Adrenal gland (tissue), 19 donors: ENCODE results near the gene ELF2. TPM values are rescaled to one million over a fixed set of nuclear protein-coding genes. Genes with fewer than 3 reads are reported as not detected.

Source experiments
- DNase-seq, 7 donors: peaks; one replicate each; pipeline ENCODE4 v3.0.0-alpha.2; 2019 to 2020
- H3K27ac ChIP-seq, 5 donors: fragments of 200-600 bp; sonication (generic) in 4 of 5; 1 replicate in 3 of 5; 2 replicates in 2 of 5; pipeline versions ENCODE4 v1.5.1 to v1.8.0; 2016 to 2020; ENCODE audit warnings: mild to moderate bottlenecking in 1 of 5
- H3K27me3 ChIP-seq: fragments of 200-600 bp; 2 replicates; pipeline ENCODE4 v1.8.0; 2021
- H3K36me3 ChIP-seq, 2 donors: fragments of 200-600 bp; replicated peaks in 1 of 2; 1 replicate in 1 of 2; 2 replicates in 1 of 2; pipeline versions ENCODE4 v1.5.1 to v1.8.0; 2018 to 2022
- H3K4me1 ChIP-seq, 2 donors: fragments of 200-600 bp; replicated peaks in 1 of 2; 1 replicate in 1 of 2; 2 replicates in 1 of 2; pipeline versions ENCODE4 v1.5.1 to v1.8.0; 2018 to 2021
- H3K4me3 ChIP-seq, 4 donors: fragments of 200-600 bp; sonication (generic) in 3 of 4; one replicate each; pipeline ENCODE4 v1.5.1; 2016 to 2018
- H3K9me3 ChIP-seq, 3 donors: fragments of 200-600 bp; sonication (generic) in 1 of 3; replicated peaks in 1 of 3; 1 replicate in 2 of 3; 2 replicates in 1 of 3; pipeline versions ENCODE4 v1.5.1 to v1.8.0; 2016 to 2021
- POLR2A ChIP-seq, 2 donors: fragments of 450-650 bp; IDR thresholded peaks; one replicate each; pipeline ENCODE4 v1.6.1; 2017; ENCODE audit warnings: antibody characterized with exemption in 2 of 2, mild to moderate bottlenecking in 2 of 2, moderate library complexity in 1 of 2
- WGBS, 4 donors: extraction: QIAGEN DNeasy Blood & Tissue Kit in 2 of 4; methylation state at CpG; one replicate each; pipeline versions ENCODE4 v1.1.5 to v1.1.7; 2013 to 2017; 5-methylcytosine and 5-hydroxymethylcytosine counted together
- intact Hi-C, 2 donors: fragments of 100-400 bp; cut with DNase I; formaldehyde crosslinking; loops; one replicate each; pipeline versions ENCODE4 v1.14.1 to v1.15.0; 2022 to 2023
- long read RNA-seq, 10 donors: library from polyadenylated mRNA in 3 of 10; unstranded in 2 of 10; stranded (forward) in 1 of 10; transcript quantifications; one replicate each; pipeline ENCODE4 v2.0.0 and lab custom pipeline, GENCODE V29; 2021 to 2026
- polyA plus RNA-seq, 3 donors: library from polyadenylated mRNA; stranded (reverse); fragments of 200-250 nt in 2 of 3; fragments of 350-450 nt in 1 of 3; fragmentation: Illumina TruSeq in 1 of 3; extraction: RNeasy Lipid Tissue Mini Kit (QIAGEN cat#74804) in 1 of 3; gene quantifications; one replicate each; pipeline ENCODE4 v1.2.3, GENCODE V29; 2013 to 2014
- total RNA-seq, 9 donors: library from RNA; depleted of rRNA in 4 of 9; stranded (reverse); fragments of >200 nt in 4 of 9; fragments of 120-200 nt in 1 of 9; fragmentation: NEBNext Ultra II Directional in 1 of 9; extraction: Animal tissue kit (Norgen Biotek cat#: 25700) in 1 of 9; gene quantifications; one replicate each; pipeline versions ENCODE4 v1.1.0 to v1.2.4, GENCODE V29; 2013 to 2023
- TF ChIP-seq, protein P1 (sequence below), 6 experiments: fragments of 450-650 bp in 4 of 6; fragments of 200-600 bp in 2 of 6; sonication (generic) in 1 of 6; IDR thresholded peaks; 1 replicate in 5 of 6; 2 replicates in 1 of 6; pipeline versions ENCODE4 v1.5.1 to v1.8.0; 2016 to 2021; ENCODE audit warnings: antibody characterized with exemption in 6 of 6, mild to moderate bottlenecking in 2 of 6, moderate library complexity in 1 of 6
- donor health status: healthy with polysubstance abuse.
- donor health status: Bipolar disorder and iron deficiency.
- donor health status: DM: yes; HTN: yes; CAD: no.
- donor health status: DM: no; HTN: no; CAD: no.
- donor health status: DM: no; HTN: no; CAD: no.
- donor health status: DM: yes; HTN: yes; CAD: no.

Gene ELF2
- total RNA-seq (10 to 100 TPM; 14.0 to 54.4 (median 36.3) TPM), polyA plus RNA-seq (10 to 100 TPM; 14.8 to 20.7 (median 15.9) TPM)
- long read RNA-seq, donor 1, partial matches to known transcripts, result 0 of 3 reads
- long read RNA-seq, donor 1, other reads (novel, unspliced or antisense), result 0 of 3 reads
- long read RNA-seq, donor 2, full-length matches to known transcripts, result 9 of 9 reads
- long read RNA-seq, donor 2, partial matches to known transcripts, result 0 of 9 reads
- long read RNA-seq, donor 2, other reads (novel, unspliced or antisense), result 0 of 9 reads
- long read RNA-seq, donor 3, partial matches to known transcripts, result 0 of 1 reads
- long read RNA-seq, donor 3, other reads (novel, unspliced or antisense), result 0 of 1 reads
- long read RNA-seq, donor 4, partial matches to known transcripts, result 11 of 15 reads
- long read RNA-seq, donor 4, other reads (novel, unspliced or antisense), result 4 of 15 reads
- long read RNA-seq, donor 5, full-length matches to known transcripts, result 15 of 30 reads
- long read RNA-seq, donor 5, partial matches to known transcripts, result 1 of 30 reads
- long read RNA-seq, donor 5, other reads (novel, unspliced or antisense), result 14 of 30 reads
- long read RNA-seq, donor 6, partial matches to known transcripts, result 6 of 10 reads
- long read RNA-seq, donor 6, other reads (novel, unspliced or antisense), result 2 of 10 reads
- long read RNA-seq, donor 7, result 0 reads
- long read RNA-seq, donor 8, full-length matches to known transcripts, result 7 of 7 reads
- long read RNA-seq, donor 8, partial matches to known transcripts, result 0 of 7 reads
- long read RNA-seq, donor 8, other reads (novel, unspliced or antisense), result 0 of 7 reads
- long read RNA-seq, donor 9, full-length matches to known transcripts, result 6 of 6 reads
- long read RNA-seq, donor 9, partial matches to known transcripts, result 0 of 6 reads
- long read RNA-seq, donor 9, other reads (novel, unspliced or antisense), result 0 of 6 reads
- long read RNA-seq, donor 10, partial matches to known transcripts, result 0 of 4 reads
- long read RNA-seq, donor 10, other reads (novel, unspliced or antisense), result 0 of 4 reads

DNA sequence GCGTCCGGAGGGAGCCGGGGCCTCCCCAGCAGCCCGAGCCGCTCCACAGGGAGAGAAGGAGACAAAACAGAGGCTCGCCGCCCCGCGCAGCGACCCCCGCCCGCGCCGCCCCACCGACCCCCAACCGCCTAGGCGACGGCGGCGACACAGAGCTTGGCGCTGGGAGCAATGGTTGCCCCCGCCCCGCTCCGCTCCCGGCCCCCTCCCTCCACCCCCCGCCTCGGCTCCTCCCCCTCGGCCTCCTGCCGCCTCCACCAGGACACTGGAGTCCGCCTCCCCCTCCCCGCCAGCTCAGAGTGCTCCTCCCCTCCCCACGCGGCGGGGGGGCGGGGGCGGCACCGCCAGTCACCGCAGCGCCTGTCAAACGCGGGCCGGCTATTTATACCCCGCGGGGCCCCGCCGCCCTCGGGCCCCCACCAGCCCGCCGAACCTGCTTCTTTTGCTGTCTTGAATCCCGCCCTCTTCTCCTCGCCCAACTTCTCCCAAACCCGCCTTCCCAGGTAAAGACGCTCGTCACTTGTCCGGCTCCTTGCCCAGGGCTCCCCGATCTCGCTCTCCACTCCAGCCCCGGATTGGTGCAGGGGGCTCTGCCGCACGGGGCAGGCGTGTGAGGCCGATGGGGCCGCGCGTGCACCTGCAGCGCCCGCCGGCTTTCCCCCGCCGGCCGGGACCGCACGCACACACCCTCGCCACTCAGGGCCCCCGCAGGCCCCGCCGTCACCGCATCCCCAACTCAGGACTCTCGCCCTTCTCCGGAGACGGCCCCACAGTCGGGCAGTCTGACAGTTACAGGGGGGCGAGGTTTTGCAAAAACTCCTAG, at the start of gene ELF2:
Gene ELF2, minus strand, starts transcription at position 170 of the 820 bp plus-strand sequence. CDS start 39,517 bp downstream, outside the sequence.
- TF ChIP-seq, protein P1, sequence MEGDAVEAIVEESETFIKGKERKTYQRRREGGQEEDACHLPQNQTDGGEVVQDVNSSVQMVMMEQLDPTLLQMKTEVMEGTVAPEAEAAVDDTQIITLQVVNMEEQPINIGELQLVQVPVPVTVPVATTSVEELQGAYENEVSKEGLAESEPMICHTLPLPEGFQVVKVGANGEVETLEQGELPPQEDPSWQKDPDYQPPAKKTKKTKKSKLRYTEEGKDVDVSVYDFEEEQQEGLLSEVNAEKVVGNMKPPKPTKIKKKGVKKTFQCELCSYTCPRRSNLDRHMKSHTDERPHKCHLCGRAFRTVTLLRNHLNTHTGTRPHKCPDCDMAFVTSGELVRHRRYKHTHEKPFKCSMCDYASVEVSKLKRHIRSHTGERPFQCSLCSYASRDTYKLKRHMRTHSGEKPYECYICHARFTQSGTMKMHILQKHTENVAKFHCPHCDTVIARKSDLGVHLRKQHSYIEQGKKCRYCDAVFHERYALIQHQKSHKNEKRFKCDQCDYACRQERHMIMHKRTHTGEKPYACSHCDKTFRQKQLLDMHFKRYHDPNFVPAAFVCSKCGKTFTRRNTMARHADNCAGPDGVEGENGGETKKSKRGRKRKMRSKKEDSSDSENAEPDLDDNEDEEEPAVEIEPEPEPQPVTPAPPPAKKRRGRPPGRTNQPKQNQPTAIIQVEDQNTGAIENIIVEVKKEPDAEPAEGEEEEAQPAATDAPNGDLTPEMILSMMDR (IDR thresholded peaks at IDR 0.05), result no peak
- peak in 1 of 2 donors; percentile 26 for TF ChIP-seq POLR2A (IDR thresholded peaks at IDR 0.05)
- intact Hi-C loops, result loop anchor here (10.0 kb wide), 2 partner anchors 72 to 142 kb away; no protein-coding TSS in a partner anchor
- WGBS, 4 donors, result 0% methylated on average over 20 to 83 of the region's 83 CpGs

DNA sequence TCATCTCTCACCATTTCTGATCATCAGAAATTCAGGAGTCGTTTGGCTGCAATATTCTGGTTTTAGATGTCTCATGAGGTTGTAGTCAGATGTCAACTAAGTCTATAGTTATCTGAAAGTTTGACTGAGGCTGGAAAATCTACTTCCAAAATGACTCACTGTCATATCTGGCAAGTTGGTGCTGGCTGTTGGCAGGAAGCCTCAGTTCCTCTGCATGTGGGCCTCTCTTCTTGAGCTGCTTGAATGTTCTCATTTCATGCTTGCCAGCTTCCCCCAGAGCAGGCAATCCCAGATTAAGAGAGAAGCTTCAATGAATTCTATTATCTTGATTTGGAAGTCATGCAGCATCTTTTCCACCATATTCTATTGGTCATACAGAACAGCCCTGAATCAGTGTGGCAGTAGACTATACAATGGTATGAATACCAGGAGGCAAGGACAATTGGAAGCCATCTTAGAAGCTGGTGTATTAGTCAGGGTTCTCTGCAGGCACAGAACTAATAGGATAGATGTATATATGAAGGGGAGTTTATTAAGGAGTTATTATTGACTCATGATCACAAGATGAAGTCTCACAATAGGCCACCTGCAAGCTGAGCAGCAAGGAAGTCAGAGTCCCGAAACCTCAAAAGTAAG, 46.8 kb upstream of the ELF2 start:
- no peaks in the 10 kb centered on the region for H3K9me3 ChIP-seq
- TF ChIP-seq POLR2A (IDR thresholded peaks at IDR 0.05), result no peak
- TF ChIP-seq, protein P1 (IDR thresholded peaks at IDR 0.05), result no peak
- intact Hi-C loops, result no loop called here
- DNase-seq, result peak in 5 of 7 donors; percentile 14 to 52 (median 33)
- H3K27me3 ChIP-seq, result no peaks in the 10 kb centered on the region
- H3K4me3 ChIP-seq, result no peak overlapping the region
- 91 to 95% (median 93%) methylated on average over 2 of the region's 2 CpGs for WGBS, 4 donors
- no peaks in the 10 kb centered on the region for H3K36me3 ChIP-seq
- no peak overlapping the region for H3K27ac ChIP-seq
- no peaks in the 10 kb centered on the region for H3K4me1 ChIP-seq

More for the DNA sequence above, at the start of gene ELF2:
- H3K4me3 ChIP-seq, result peak within 1 kb of the TSS; percentile 93 to 100 (median 96)
- H3K4me1 ChIP-seq, result peaks cover 7 to 28% of the 10 kb centered on the region in 2 donors
- H3K27me3 ChIP-seq, result no peaks in the 10 kb centered on the region
- DNase-seq, result peak; percentile 92 to 97 (median 96)
- no peaks in the 10 kb centered on the region for H3K36me3 ChIP-seq
- peak within 1 kb of the TSS; percentile 93 to 100 (median 99) for H3K27ac ChIP-seq
- no peaks in the 10 kb centered on the region for H3K9me3 ChIP-seq

DNA sequence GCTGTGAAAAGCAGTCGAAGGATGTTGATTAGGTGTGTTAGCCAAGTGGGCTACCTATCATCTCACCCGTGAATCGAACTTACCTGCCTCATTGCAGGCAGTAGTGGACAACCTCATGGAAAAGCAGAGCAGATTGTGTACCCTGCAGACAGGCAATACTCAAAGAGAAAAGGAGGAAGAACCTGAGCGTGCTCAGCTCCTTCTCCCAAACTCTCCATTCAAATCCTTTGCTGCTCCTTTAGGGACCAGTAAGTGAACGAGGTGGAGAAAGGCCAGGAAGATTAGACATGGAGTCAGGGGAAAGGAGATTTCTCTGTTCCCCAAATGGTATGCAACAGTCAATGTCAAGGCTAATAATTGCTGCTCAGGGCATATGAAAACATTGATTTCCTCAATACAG, 45.2 kb upstream of the ELF2 start:
- Histone ChIP-seq H3K27ac (no peak overlapping the region), H3K36me3 (no peaks in the 10 kb centered on the region), H3K27me3 (no peaks in the 10 kb centered on the region), H3K9me3 (no peaks in the 10 kb centered on the region), H3K4me3 (no peak overlapping the region), H3K4me1 (no peaks in the 10 kb centered on the region)
- no peak for DNase-seq
- intact Hi-C loops, result no loop called here
- TF ChIP-seq, protein P1 (IDR thresholded peaks at IDR 0.05), result no peak
- no peak for TF ChIP-seq POLR2A (IDR thresholded peaks at IDR 0.05)
- 93 to 97% (median 95%) methylated on average over 5 of the region's 5 CpGs for WGBS, 4 donors
